Adipocyte (in vitro differentiated cells): Measurements from ENCODE around the gene ZFAND5.
A peak's percentile ranks its signal among the peaks of the same experiment; 100 is the strongest.

Experiments used
- DNase-seq: peaks from one replicate; pipeline ENCODE4 v3.0.0-alpha.2; 2015; ENCODE audit warnings: low read depth
- H3K27me3 ChIP-seq: replicated peaks from 2 replicates; pipeline ENCODE4 v1.7.0; 2013; ENCODE audit warnings: mild to moderate bottlenecking, low read length, moderate library complexity; ENCODE audit not compliant: control insufficient read depth, insufficient read depth
- H3K36me3 ChIP-seq: 2 replicates; pipeline ENCODE4 v1.7.0; 2013; ENCODE audit warnings: low read length, mild to moderate bottlenecking, moderate library complexity; ENCODE audit not compliant: control insufficient read depth, insufficient read depth, severe bottlenecking
- H3K4me1 ChIP-seq: 2 replicates; pipeline ENCODE4 v1.7.0; 2013; ENCODE audit warnings: mild to moderate bottlenecking, low read length, moderate library complexity; ENCODE audit not compliant: control insufficient read depth, insufficient read depth
- H3K4me3 ChIP-seq: 2 replicates; pipeline ENCODE4 v1.7.0; 2013; ENCODE audit warnings: mild to moderate bottlenecking, low read length, moderate library complexity
- H3K9ac ChIP-seq: 2 replicates; pipeline ENCODE4 v1.7.0; 2013; ENCODE audit warnings: mild to moderate bottlenecking, low read length, moderate library complexity
- H3K9me3 ChIP-seq: 2 replicates; pipeline ENCODE4 v1.7.0; 2013; ENCODE audit warnings: mild to moderate bottlenecking, low read length, moderate library complexity; ENCODE audit not compliant: control insufficient read depth

The ZFAND5 gene

DNA sequence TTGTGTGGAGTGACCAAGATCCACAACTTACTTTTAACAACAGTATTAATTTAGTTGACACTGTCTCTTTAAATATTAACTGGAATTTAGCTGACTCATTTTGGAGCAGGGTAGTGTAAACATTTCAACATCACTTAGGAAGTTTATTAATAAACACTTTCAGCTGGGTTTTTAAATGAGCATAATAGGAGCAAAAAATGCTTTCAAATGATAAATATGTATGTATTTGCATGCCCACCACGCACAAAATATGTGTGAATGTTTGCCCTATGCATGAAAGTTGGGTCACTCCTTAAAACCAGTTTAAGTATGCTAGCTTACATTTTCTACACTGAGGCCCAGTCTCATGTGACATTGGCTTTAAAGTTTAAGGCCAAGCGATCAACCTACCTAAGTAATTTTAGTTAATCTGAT is 2.9 kb downstream of the ZFAND5 start:
- H3K4me3 ChIP-seq, result peak overlapping the region; percentile 96
- peaks cover 46% of the 10 kb centered on the region for H3K36me3 ChIP-seq
- H3K4me1 ChIP-seq, result peaks cover 43% of the 10 kb centered on the region
- H3K9me3 ChIP-seq, result no peaks in the 10 kb centered on the region
- peak; percentile 74 for DNase-seq
- peak overlapping the region; percentile 91 for H3K9ac ChIP-seq
- H3K27me3 ChIP-seq, result no peaks in the 10 kb centered on the region

DNA sequence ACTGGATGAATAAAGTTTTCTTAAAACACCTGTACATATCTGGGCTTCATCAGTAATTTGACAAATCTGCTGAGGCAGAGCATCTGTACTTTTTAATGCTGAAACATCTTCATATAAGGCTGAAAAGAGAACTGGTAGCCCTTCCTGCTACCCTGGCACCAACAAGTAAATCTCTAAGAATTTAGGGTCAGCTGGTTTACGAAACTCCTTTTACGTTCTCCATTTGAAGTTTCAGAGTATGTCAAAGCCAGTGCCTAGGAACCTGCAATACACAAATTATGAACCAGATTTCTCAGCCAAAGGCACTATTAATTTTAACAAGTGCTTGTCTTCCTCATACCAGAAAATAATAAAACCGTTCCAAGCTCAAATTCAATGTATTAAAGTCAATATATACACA is 3.8 kb downstream of the ZFAND5 start:
- Histone ChIP-seq H3K9ac (peak overlapping the region; percentile 91), H3K9me3 (no peaks in the 10 kb centered on the region), H3K4me1 (peaks cover 52% of the 10 kb centered on the region), H3K27me3 (no peaks in the 10 kb centered on the region), H3K4me3 (peak overlapping the region; percentile 96), H3K36me3 (peaks cover 55% of the 10 kb centered on the region)
- peak; percentile 53 for DNase-seq

GRCh38 chr9:72360324-72360723 is 4.7 kb downstream of the ZFAND5 start:
- Histone ChIP-seq H3K4me1 (peaks cover 61% of the 10 kb centered on the region), H3K4me3 (peak overlapping the region; percentile 96), H3K36me3 (peaks cover 64% of the 10 kb centered on the region)

DNA sequence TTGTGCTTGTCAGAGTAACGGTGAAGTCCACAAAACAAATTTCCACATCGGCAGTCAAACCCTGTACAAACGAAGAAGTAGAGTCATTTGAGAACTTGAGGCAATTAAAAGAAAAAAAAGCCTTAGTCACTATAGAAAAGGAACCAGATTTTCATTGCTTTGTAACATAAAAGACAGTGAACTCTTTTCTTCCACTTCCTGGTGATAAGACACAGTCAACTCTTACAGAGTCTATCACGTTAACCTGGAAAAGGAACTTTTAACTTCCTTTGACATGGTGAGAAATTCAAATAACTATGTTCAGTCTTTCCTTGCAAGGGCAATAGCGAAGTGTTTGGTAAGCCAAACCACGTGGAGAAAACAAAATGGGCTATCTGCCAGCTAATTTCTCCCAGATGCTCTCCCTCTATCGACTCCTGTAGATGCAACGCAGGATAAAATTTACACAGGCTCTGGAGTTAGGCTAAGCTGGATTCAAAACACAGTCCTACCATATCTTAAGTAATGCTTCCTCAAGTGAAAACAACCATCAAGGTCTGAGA is 8.9 kb downstream of the ZFAND5 start:
- H3K4me1 ChIP-seq, result peaks cover 68% of the 10 kb centered on the region
- H3K36me3 ChIP-seq, result peaks cover 83% of the 10 kb centered on the region

More at GRCh38 chr9:72360324-72360723, 4.7 kb downstream of the ZFAND5 start:
- DNase-seq, result no peak
- no peaks in the 10 kb centered on the region for H3K9me3 ChIP-seq
- peak overlapping the region; percentile 91 for H3K9ac ChIP-seq
- no peaks in the 10 kb centered on the region for H3K27me3 ChIP-seq

GRCh38 chr9:72355153-72355552 is 9.9 kb downstream of the ZFAND5 start:
- Histone ChIP-seq H3K36me3 (peaks cover 74% of the 10 kb centered on the region), H3K27me3 (no peaks in the 10 kb centered on the region), H3K4me1 (peaks cover 58% of the 10 kb centered on the region), H3K4me3 (no peak overlapping the region), H3K9ac (no peak overlapping the region), H3K9me3 (no peaks in the 10 kb centered on the region)
- no peak for DNase-seq

More for the DNA sequence above, 8.9 kb downstream of the ZFAND5 start:
- no peaks in the 10 kb centered on the region for H3K27me3 ChIP-seq
- H3K9me3 ChIP-seq, result no peaks in the 10 kb centered on the region
- H3K4me3 ChIP-seq, result no peak overlapping the region
- no peak overlapping the region for H3K9ac ChIP-seq
- peak; percentile 54 for DNase-seq

DNA sequence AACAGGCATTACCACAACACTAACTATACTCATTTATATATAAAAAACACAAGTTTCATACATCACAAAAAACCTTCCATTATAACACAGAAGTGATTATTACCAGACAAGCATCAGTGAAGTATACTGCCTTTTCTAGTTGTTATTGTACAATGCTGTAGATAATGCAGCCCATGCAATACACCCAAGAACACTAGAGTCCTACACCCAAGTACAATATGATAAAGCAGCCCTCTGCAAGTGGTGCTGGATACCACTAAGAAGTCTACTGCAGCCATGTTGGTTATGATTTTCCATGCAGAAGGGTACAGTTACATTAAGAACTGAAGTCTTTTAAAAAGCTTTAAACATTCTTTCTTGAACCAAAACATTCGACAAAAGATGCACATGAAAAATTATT is 10.3 kb downstream of the ZFAND5 start:
- no peak for DNase-seq
- Histone ChIP-seq H3K9ac (no peak overlapping the region), H3K27me3 (no peaks in the 10 kb centered on the region), H3K36me3 (peaks cover 70% of the 10 kb centered on the region), H3K9me3 (no peaks in the 10 kb centered on the region), H3K4me3 (no peak overlapping the region), H3K4me1 (peaks cover 54% of the 10 kb centered on the region)

DNA sequence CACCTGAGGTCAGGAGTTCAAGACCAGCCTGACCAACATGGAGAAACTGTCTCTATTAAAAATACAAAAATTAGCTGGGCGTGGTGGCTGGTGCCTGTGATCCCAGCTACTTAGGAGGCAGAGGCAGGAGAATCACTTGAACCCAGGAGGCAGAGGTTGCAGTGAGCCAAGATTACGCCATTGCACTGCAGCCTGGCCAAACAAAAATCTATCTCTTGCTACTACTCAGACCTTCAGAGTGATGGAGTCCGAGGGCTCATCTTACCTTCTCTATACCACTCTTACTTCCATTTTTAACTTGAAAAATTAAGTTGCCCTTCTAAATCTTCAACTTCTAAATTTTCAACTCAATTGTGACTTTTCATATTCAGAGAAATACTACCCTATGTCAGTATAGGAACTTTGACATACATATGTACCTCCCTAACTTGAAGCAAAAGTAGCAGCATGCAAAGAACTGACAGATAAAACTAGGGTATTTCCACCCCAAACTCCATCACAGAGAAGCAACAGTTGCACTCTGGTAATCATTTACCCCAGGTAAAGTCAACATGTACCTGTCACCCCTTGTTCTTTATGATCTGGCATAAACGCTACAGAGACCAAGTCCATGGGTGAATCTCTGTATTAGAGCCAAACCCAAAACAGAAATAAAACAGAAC is 11.4 kb downstream of the ZFAND5 start:
- H3K36me3 ChIP-seq, result peaks cover 59% of the 10 kb centered on the region
- no peak for DNase-seq
- H3K4me1 ChIP-seq, result peaks cover 42% of the 10 kb centered on the region
- no peak overlapping the region for H3K9ac ChIP-seq
- no peak overlapping the region for H3K4me3 ChIP-seq
- H3K9me3 ChIP-seq, result no peaks in the 10 kb centered on the region
- no peaks in the 10 kb centered on the region for H3K27me3 ChIP-seq

- H3K27me3 ChIP-seq, result no peaks in the 10 kb centered on the region
Observed at GRCh38 chr9:72352911-72353388, 12.1 kb downstream of the ZFAND5 start.

GRCh38 chr9:72351538-72352453 is 13.2 kb downstream of the ZFAND5 start:
- H3K9ac ChIP-seq, result no peak overlapping the region
- no peak for DNase-seq
- H3K36me3 ChIP-seq, result peaks cover 41% of the 10 kb centered on the region
- H3K9me3 ChIP-seq, result no peaks in the 10 kb centered on the region
- peaks cover 25% of the 10 kb centered on the region for H3K4me1 ChIP-seq
- H3K27me3 ChIP-seq, result no peaks in the 10 kb centered on the region
- no peak overlapping the region for H3K4me3 ChIP-seq

More at GRCh38 chr9:72352911-72353388, 12.1 kb downstream of the ZFAND5 start:
- Histone ChIP-seq H3K4me3 (no peak overlapping the region), H3K4me1 (peaks cover 36% of the 10 kb centered on the region), H3K36me3 (peaks cover 52% of the 10 kb centered on the region), H3K9ac (no peak overlapping the region), H3K9me3 (no peaks in the 10 kb centered on the region)
- no peak for DNase-seq

- Histone ChIP-seq H3K27me3 (no peaks in the 10 kb centered on the region), H3K4me1 (peaks cover 6% of the 10 kb centered on the region), H3K4me3 (no peak overlapping the region), H3K36me3 (peaks cover 24% of the 10 kb centered on the region), H3K9me3 (no peaks in the 10 kb centered on the region), H3K9ac (no peak overlapping the region)
- no peak for DNase-seq
Observed at GRCh38 chr9:72349911-72350310, 15.1 kb downstream of the ZFAND5 start.

DNA sequence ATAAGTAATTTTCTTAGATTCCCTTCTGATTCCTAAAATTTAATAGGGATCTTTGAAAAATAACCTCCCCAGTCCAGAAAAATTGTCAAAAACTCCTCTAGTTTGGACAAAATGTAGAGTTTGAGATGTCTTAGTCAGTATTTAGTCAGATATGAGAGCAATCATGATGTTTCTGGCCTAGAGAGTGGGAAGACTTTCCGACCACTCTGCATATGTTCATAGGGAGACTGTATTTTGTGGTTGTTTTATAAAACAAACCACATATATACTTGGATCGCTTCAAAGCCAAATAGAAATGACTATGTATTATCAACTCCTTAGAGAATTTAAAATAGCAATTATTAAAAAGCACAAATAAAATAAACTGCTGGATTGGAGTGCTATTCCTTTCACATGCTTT is 15.8 kb downstream of the ZFAND5 start:
- no peak overlapping the region for H3K9ac ChIP-seq
- no peaks in the 10 kb centered on the region for H3K4me1 ChIP-seq
- H3K27me3 ChIP-seq, result no peaks in the 10 kb centered on the region
- no peaks in the 10 kb centered on the region for H3K9me3 ChIP-seq
- no peak for DNase-seq
- peaks cover 17% of the 10 kb centered on the region for H3K36me3 ChIP-seq
- no peak overlapping the region for H3K4me3 ChIP-seq
